GM12892 (cell line): ENCODE results near the gene BTNL2.

ENCODE experiments used
- POLR2A ChIP-seq: IDR thresholded peaks from 2 replicates; pipeline ENCODE4 v1.6.1; 2011; ENCODE audit warnings: low read depth, low read length, control low read depth
- POLR2AphosphoS5 ChIP-seq: IDR thresholded peaks from 2 replicates; pipeline ENCODE4 v1.6.1; 2011; ENCODE audit warnings: low read depth, low read length, control low read depth

- TF ChIP-seq POLR2AphosphoS5 (no peak), POLR2A (no peak)
Measured at GRCh38 chr6:32416036-32416435, 9.1 kb upstream of the BTNL2 start.
